CD4-positive, CD25-positive, alpha-beta regulatory T cell (primary cell): ENCODE measurements around the gene ZKSCAN2. TPM values are rescaled to one million over a fixed set of nuclear protein-coding genes. Genes with fewer than 3 reads are reported as not detected.

ENCODE experiments used
- ATAC-seq, 2 donors: fragments of 150-1000 bp; cut with Tn5 transposase; one replicate each; pipeline ENCODE4 v1.10.0; 2021; ENCODE audit warnings: low read depth in 2 of 2, moderate number of reproducible peaks in 2 of 2, moderate library complexity in 1 of 2
- DNase-seq, 3 donors: peaks; one replicate each; pipeline versions ENCODE4 v3.0.0 to v3.0.0-alpha.2; 2012 to 2022; ENCODE audit warnings: mixed read lengths in 1 of 3
- H3K27ac ChIP-seq: one replicate; pipeline ENCODE4 v1.7.0; 2013; ENCODE audit warnings: mild to moderate bottlenecking, low read length; ENCODE audit not compliant: insufficient read depth, poor library complexity, severe bottlenecking
- H3K27me3 ChIP-seq: one replicate; pipeline ENCODE4 v1.7.0; 2013; ENCODE audit warnings: low read length; ENCODE audit not compliant: control insufficient read depth, insufficient read depth
- H3K36me3 ChIP-seq: one replicate; pipeline ENCODE4 v1.7.0; 2013; ENCODE audit warnings: mild to moderate bottlenecking, low read length, moderate library complexity; ENCODE audit not compliant: control insufficient read depth, insufficient read depth
- H3K4me1 ChIP-seq: 2 replicates; pipeline ENCODE4 v1.7.0; 2013; ENCODE audit warnings: mild to moderate bottlenecking, low read length; ENCODE audit not compliant: insufficient read depth, control insufficient read depth, poor library complexity, severe bottlenecking
- H3K4me3 ChIP-seq: one replicate; pipeline ENCODE4 v1.7.0; 2013; ENCODE audit warnings: low read depth, mild to moderate bottlenecking, low read length, moderate library complexity
- H3K9me3 ChIP-seq, 2 experiments: 1 replicate in 1 of 2; 2 replicates in 1 of 2; pipeline ENCODE4 v1.7.0; 2013; ENCODE audit warnings: low read length in 2 of 2, mild to moderate bottlenecking in 1 of 2, moderate library complexity in 1 of 2; ENCODE audit not compliant: control insufficient read depth in 2 of 2
- H3K27ac Mint-ChIP-seq, 3 donors: one replicate each; pipeline ENCODE4 v1.8.0; 2020 to 2022; ENCODE audit warnings: mild to moderate bottlenecking in 3 of 3, mixed read lengths in 3 of 3, moderate library complexity in 2 of 3
- H3K27me3 Mint-ChIP-seq: one replicate; pipeline ENCODE4 v1.8.0; 2022; ENCODE audit warnings: mild to moderate bottlenecking, mixed read lengths
- H3K36me3 Mint-ChIP-seq: one replicate; pipeline ENCODE4 v1.8.0; 2020; ENCODE audit warnings: mixed read lengths
- H3K4me1 Mint-ChIP-seq, 4 donors: one replicate each; pipeline ENCODE4 v1.8.0; 2020 to 2022; ENCODE audit warnings: mixed read lengths in 4 of 4, mild to moderate bottlenecking in 1 of 4
- H3K4me3 Mint-ChIP-seq, 4 donors: one replicate each; pipeline ENCODE4 v1.8.0; 2020 to 2022; ENCODE audit warnings: mild to moderate bottlenecking in 4 of 4, mixed read lengths in 4 of 4, moderate library complexity in 3 of 4
- H3K9me3 Mint-ChIP-seq, 7 donors: one replicate each; pipeline ENCODE4 v1.8.0; 2020 to 2022; ENCODE audit warnings: mixed read lengths in 7 of 7, mild to moderate bottlenecking in 3 of 7, moderate library complexity in 2 of 7
- polyA plus RNA-seq, 4 donors: library from polyadenylated mRNA; unstranded; fragments of 300-500 nt; fragmentation: Illumina TruSeq; gene quantifications; one replicate each; pipeline ENCODE4 v1.2.3, GENCODE V29; 2021
- total RNA-seq: library from RNA; stranded (reverse); gene quantifications from one replicate; pipeline ENCODE4 v1.2.3, GENCODE V29; 2022

The ZKSCAN2 gene
- total and polyA plus RNA-seq, 5 donors from 2014 or later: 0.96 to 5.6 (median 1.8) TPM

DNA sequence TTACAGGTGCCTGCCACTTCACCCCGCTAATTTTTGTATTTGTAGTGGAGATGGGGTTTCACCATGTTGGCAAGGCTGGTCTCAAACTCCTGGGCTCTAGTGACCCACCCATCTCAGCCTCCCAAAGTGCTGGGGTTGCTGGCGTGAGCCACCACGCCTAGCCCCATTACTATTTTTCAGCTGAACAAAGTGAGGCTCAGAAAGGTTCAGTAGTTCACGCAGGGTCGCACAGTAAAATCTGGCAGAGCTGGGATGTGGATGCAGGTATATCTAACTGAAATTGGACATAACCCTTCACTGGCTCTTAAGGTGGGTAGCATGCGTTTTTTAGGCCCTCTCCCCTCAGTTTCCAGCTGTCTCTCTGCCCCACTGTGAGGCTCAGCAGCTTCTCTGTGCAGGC lies 33.7 kb downstream of the ZKSCAN2 start:
- H3K4me1 Mint-ChIP-seq: peaks cover 0 to 3% (median 0%) of the 10 kb centered on the region in 4 donors
- Histone ChIP-seq H3K4me3 (no peak overlapping the region), H3K27ac (no peak overlapping the region), H3K36me3 (no peaks in the 10 kb centered on the region), H3K27me3 (no peaks in the 10 kb centered on the region), H3K4me1 (no peaks in the 10 kb centered on the region), H3K9me3 (no peaks in the 10 kb centered on the region)
- H3K27ac Mint-ChIP-seq: no peak overlapping the region
- DNase-seq (no peak), ATAC-seq (no peak)
- no peak overlapping the region for H3K4me3 Mint-ChIP-seq
- no peaks in the 10 kb centered on the region for H3K36me3 Mint-ChIP-seq
- no peaks in the 10 kb centered on the region for H3K9me3 Mint-ChIP-seq
- H3K27me3 Mint-ChIP-seq: no peaks in the 10 kb centered on the region

DNA sequence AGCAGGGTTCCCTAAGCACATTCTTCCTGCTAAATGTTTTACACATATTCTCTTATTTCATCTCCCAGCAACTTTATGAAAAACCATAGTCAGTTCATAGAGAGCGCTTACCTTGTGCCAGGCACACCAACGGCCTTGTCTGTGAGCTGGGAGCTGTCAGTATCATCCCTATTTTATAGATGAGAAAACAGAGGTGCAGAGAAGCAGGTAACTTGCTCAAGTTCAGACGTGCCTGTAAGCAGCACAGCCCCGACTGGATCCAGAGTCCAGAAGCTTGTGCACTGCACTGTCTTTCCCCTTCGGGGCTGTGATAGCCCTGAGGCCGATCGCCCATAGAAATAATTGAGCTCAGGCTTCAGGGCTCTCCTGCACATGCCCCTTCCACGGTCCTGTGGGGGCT lies 34.7 kb downstream of the ZKSCAN2 start:
- no peaks in the 10 kb centered on the region for H3K36me3 Mint-ChIP-seq
- no peaks in the 10 kb centered on the region for H3K4me1 ChIP-seq
- H3K9me3 ChIP-seq: no peaks in the 10 kb centered on the region
- ATAC-seq (no peak), DNase-seq (no peak)
- H3K36me3 ChIP-seq: no peaks in the 10 kb centered on the region
- no peak overlapping the region for H3K4me3 Mint-ChIP-seq
- peak overlapping the region in 1 of 3 donors; percentile 62 for H3K27ac Mint-ChIP-seq
- peaks cover 0 to 3% (median 0%) of the 10 kb centered on the region in 4 donors for H3K4me1 Mint-ChIP-seq
- no peak overlapping the region for H3K4me3 ChIP-seq
- peaks cover 5% of the 10 kb centered on the region for H3K27me3 Mint-ChIP-seq
- H3K27ac ChIP-seq: no peak overlapping the region
- H3K9me3 Mint-ChIP-seq: no peaks in the 10 kb centered on the region
- no peaks in the 10 kb centered on the region for H3K27me3 ChIP-seq

DNA sequence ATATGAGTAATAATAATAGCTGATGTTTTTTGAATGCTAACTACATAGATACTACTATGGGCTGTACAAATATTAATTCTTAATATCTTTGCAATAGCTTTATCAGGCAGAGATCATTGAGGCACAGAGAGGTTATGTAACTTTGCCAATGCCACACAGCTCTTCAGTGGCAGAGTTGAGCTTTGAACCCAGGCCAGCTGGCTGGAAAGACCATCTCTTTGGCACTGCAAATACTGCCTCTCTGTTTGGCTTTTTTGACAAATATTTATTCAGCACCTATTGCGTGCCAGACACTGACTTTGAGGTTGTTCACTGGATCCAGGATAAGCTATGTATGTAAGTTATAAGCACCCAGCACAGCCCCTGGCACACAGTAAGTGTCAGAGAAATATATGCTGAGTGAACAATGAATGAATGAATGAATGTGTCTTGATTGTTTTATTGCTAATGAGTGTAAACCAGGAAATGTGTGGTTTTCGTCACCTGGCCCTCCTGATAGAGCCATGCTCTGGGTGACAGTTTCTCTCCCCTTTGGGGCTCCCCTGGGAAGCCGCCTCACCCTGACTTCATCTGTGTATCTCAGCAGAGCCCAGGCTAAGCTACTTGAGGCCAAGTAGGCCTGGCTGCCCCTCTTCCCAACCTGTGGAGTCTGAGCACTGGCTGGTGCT lies 38.4 kb downstream of the ZKSCAN2 start:
- Histone ChIP-seq H3K36me3 (no peaks in the 10 kb centered on the region), H3K4me1 (no peaks in the 10 kb centered on the region), H3K27ac (no peak overlapping the region), H3K9me3 (no peaks in the 10 kb centered on the region), H3K4me3 (no peak overlapping the region), H3K27me3 (no peaks in the 10 kb centered on the region)
- Mint-ChIP-seq H3K36me3 (no peaks in the 10 kb centered on the region), H3K9me3 (no peaks in the 10 kb centered on the region), H3K4me1 (no peaks in the 10 kb centered on the region), H3K4me3 (no peak overlapping the region), H3K27ac (no peak overlapping the region), H3K27me3 (peaks cover 8% of the 10 kb centered on the region)
- ATAC-seq (no peak), DNase-seq (no peak)

DNA sequence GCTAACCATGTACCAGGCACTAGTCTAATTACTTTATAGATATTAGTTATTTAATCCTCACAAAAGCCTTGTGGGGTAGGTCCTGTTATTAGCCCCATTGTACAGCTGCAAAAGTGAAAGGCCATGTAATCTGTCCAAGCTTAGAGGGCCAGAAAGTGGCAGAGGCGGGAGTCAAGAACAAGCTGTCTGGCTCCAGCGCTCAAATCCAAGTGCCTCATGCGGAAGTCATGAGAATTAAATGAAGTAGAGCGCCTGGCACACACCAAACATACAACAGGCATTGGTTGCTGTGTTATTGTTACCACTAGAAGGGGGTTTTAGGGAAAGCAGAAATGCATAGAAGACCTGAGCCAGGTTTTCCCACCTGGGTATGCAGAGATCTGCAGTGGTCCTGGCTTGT lies 39.7 kb downstream of the ZKSCAN2 start:
- no peaks in the 10 kb centered on the region for H3K9me3 ChIP-seq
- no peak for DNase-seq
- H3K27me3 ChIP-seq: no peaks in the 10 kb centered on the region
- no peaks in the 10 kb centered on the region for H3K4me1 ChIP-seq
- no peak overlapping the region for H3K27ac Mint-ChIP-seq
- no peak overlapping the region for H3K27ac ChIP-seq
- H3K9me3 Mint-ChIP-seq: no peaks in the 10 kb centered on the region
- no peaks in the 10 kb centered on the region for H3K36me3 ChIP-seq
- H3K36me3 Mint-ChIP-seq: no peaks in the 10 kb centered on the region
- no peak for ATAC-seq
- no peaks in the 10 kb centered on the region for H3K4me1 Mint-ChIP-seq
- peaks cover 8% of the 10 kb centered on the region for H3K27me3 Mint-ChIP-seq
- H3K4me3 Mint-ChIP-seq: no peak overlapping the region
- H3K4me3 ChIP-seq: no peak overlapping the region

DNA sequence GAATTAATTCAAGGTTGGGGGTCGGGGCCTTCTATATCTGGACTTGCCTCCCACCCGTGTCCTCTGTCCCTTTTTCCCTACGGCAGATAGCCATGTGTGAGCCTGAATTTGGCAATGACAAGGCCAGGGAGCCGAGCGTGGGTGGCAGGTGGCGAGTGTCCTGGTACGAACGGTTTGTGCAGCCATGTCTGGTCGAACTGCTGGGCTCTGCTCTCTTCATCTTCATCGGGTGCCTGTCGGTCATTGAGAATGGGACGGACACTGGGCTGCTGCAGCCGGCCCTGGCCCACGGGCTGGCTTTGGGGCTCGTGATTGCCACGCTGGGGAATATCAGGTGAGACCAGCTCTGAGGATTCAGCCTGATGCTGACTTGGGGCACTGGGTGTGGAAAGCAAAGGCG lies 40.5 kb downstream of the ZKSCAN2 start:
- H3K36me3 Mint-ChIP-seq: no peaks in the 10 kb centered on the region
- no peak for DNase-seq
- H3K4me3 Mint-ChIP-seq: no peak overlapping the region
- no peaks in the 10 kb centered on the region for H3K9me3 Mint-ChIP-seq
- H3K4me1 Mint-ChIP-seq: no peaks in the 10 kb centered on the region
- H3K27me3 Mint-ChIP-seq: peaks cover 8% of the 10 kb centered on the region
- H3K27ac Mint-ChIP-seq: no peak overlapping the region
- no peaks in the 10 kb centered on the region for H3K9me3 ChIP-seq
- H3K27me3 ChIP-seq: no peaks in the 10 kb centered on the region
- no peak overlapping the region for H3K27ac ChIP-seq
- H3K4me3 ChIP-seq: no peak overlapping the region
- H3K4me1 ChIP-seq: no peaks in the 10 kb centered on the region
- H3K36me3 ChIP-seq: no peaks in the 10 kb centered on the region
- ATAC-seq: no peak

DNA sequence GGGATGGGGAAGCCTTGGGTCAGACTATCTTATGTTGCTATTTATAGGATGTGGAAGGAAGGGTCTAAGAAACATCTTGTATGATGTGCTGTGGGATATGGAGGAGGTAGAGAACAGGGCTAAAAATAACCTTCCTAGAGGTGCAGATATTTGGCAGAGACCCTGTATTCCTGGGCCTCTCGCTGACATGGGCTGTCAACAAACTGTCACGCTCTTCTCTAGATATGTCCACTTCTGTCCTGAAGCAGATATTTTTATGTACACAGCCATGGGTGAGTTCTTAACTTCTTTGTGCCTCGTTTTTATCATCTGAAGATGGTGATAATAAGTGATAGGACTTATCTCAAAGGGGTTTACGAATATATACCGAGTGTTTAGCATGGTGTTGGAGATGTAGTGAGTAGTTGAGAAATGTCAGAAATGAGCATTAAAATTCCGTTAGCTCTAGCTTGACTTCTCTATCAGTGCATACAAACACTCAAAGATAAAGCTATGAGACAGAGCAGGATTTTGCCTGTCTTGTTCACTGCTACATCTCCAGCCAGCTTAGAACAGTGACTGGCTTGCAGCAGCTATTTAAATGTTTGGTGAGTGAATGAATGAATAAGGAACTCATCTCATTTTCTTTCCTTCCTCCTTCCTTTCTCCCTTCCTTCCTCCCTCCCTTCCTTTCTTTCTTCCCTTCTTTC lies 43.8 kb downstream of the ZKSCAN2 start:
- H3K36me3 ChIP-seq: no peaks in the 10 kb centered on the region
- ATAC-seq (no peak), DNase-seq (no peak)
- Mint-ChIP-seq H3K9me3 (no peaks in the 10 kb centered on the region), H3K36me3 (no peaks in the 10 kb centered on the region), H3K27me3 (peaks cover 14% of the 10 kb centered on the region), H3K4me1 (no peaks in the 10 kb centered on the region), H3K27ac (no peak overlapping the region), H3K4me3 (no peak overlapping the region)
- no peaks in the 10 kb centered on the region for H3K4me1 ChIP-seq
- H3K9me3 ChIP-seq: no peaks in the 10 kb centered on the region
- no peak overlapping the region for H3K4me3 ChIP-seq
- no peaks in the 10 kb centered on the region for H3K27me3 ChIP-seq
- H3K27ac ChIP-seq: no peak overlapping the region

DNA sequence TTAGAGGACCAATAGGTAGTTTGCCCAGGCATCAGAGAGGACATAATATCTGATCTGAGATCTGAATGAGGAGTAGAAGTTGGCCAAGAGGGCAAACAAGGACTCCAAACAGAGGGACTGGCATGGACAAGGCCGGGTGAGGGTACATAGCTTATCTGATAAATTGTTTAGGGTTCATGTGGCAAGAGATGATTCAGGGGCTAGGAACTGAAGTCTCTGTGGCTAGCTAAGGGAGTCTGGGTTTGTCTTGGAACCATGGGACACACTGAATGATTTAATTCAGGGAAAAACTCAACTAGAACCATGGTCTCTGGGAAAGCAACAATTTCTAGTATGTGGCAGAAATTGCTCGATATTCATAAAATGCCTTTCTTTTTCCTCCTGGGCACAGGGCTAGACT lies 45.0 kb downstream of the ZKSCAN2 start:
- Histone ChIP-seq H3K9me3 (no peaks in the 10 kb centered on the region), H3K4me1 (no peaks in the 10 kb centered on the region), H3K4me3 (no peak overlapping the region), H3K36me3 (no peaks in the 10 kb centered on the region), H3K27ac (no peak overlapping the region), H3K27me3 (no peaks in the 10 kb centered on the region)
- Mint-ChIP-seq H3K9me3 (no peaks in the 10 kb centered on the region), H3K4me1 (no peaks in the 10 kb centered on the region), H3K27me3 (peaks cover 9% of the 10 kb centered on the region), H3K36me3 (no peaks in the 10 kb centered on the region), H3K27ac (no peak overlapping the region), H3K4me3 (no peak overlapping the region)
- no peak for ATAC-seq
- DNase-seq: no peak

DNA sequence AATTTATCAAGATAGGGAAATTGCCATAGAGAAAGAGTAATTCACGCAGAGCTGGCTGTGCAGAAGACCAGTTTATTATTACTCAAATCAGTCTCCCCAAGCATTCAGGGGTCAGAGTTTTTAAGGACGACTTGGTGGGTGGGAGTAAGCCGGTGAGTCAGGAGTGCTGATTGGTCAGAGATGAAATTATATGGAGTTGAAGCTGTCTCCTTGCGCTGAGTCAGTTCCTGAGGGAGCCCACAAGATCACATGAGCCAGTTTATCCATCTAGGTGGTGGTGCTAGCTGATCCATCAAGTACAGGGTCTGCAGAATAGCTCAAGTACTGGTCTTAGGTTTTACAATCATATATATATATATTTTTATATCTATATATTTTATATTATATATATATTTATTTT lies 46.9 kb downstream of the ZKSCAN2 start:
- DNase-seq: no peak
- Mint-ChIP-seq H3K9me3 (no peaks in the 10 kb centered on the region), H3K27ac (peak overlapping the region in 1 of 3 donors; percentile 62), H3K27me3 (peaks cover 9% of the 10 kb centered on the region), H3K4me1 (no peaks in the 10 kb centered on the region), H3K36me3 (no peaks in the 10 kb centered on the region), H3K4me3 (no peak overlapping the region)
- Histone ChIP-seq H3K4me1 (no peaks in the 10 kb centered on the region), H3K36me3 (no peaks in the 10 kb centered on the region), H3K27me3 (no peaks in the 10 kb centered on the region), H3K9me3 (no peaks in the 10 kb centered on the region), H3K27ac (no peak overlapping the region), H3K4me3 (no peak overlapping the region)
- ATAC-seq: no peak
